NCI-H1092 treated with DMSO at 0.1 percent for 48 hours (cell line): Measurements from ENCODE around the gene KLHL6.
"Not testable (repeated sequence)": the region's sequence is repeated elsewhere in the genome, so short reads cannot be mapped to it uniquely, and the experiment has no call there.

Source experiments
- DNase-seq: peaks from one replicate; lab custom pipeline; 2025; lab: John Stamatoyannopoulos, UW

The KLHL6 gene

GRCh38 chr3:183532620-183533411, 22.7 kb downstream of the KLHL6 start:
- no peak for DNase-seq

GRCh38 chr3:183529717-183530116, 25.8 kb downstream of the KLHL6 start:
- no peak for DNase-seq

GRCh38 chr3:183529185-183529584, 26.3 kb downstream of the KLHL6 start:
- DNase-seq: no peak

GRCh38 chr3:183528758-183529157, 26.7 kb downstream of the KLHL6 start:
- not testable (repeated sequence) for DNase-seq

- no peak for DNase-seq
These were observed 27.8 kb downstream of the KLHL6 start for GRCh38 chr3:183527428-183528379.

GRCh38 chr3:183526838-183527427, 28.6 kb downstream of the KLHL6 start:
- DNase-seq: no peak

- DNase-seq: no peak
These were observed 31.0 kb downstream of the KLHL6 start for GRCh38 chr3:183524476-183524875.

GRCh38 chr3:183520741-183521556, 34.6 kb downstream of the KLHL6 start:
- not testable (repeated sequence) for DNase-seq

GRCh38 chr3:183520295-183520694, 35.2 kb downstream of the KLHL6 start:
- not testable (repeated sequence) for DNase-seq

- no peak for DNase-seq
These were observed 35.6 kb downstream of the KLHL6 start for GRCh38 chr3:183519891-183520290.

GRCh38 chr3:183518491-183519251, 36.8 kb downstream of the KLHL6 start:
- DNase-seq: no peak

- DNase-seq: no peak
These were observed 37.9 kb downstream of the KLHL6 start for GRCh38 chr3:183517607-183518006.

- DNase-seq: no peak
These were observed 39.3 kb downstream of the KLHL6 start for GRCh38 chr3:183515968-183516851.

- DNase-seq: no peak
These were observed 41.5 kb downstream of the KLHL6 start for GRCh38 chr3:183514021-183514420.

- DNase-seq: no peak
These were observed 42.3 kb downstream of the KLHL6 start for GRCh38 chr3:183513046-183513706.

GRCh38 chr3:183511286-183512131, 44.0 kb downstream of the KLHL6 start:
- DNase-seq: not testable (repeated sequence)

GRCh38 chr3:183508821-183509220, 46.7 kb downstream of the KLHL6 start:
- DNase-seq: no peak

- no peak for DNase-seq
These were observed 48.0 kb downstream of the KLHL6 start for GRCh38 chr3:183507551-183507950.
